HEK293 (cell line): Measurements from ENCODE around the gene MRO.

Source experiments
- GLIS2 ChIP-seq: fragments of 450-650 bp; formaldehyde crosslinking; IDR thresholded peaks from 2 replicates; pipeline ENCODE4 v1.5.1; 2016; ENCODE audit warnings: missing biosample characterization, missing genetic modification characterization
- KLF1 ChIP-seq: fragments of 450-650 bp; formaldehyde crosslinking; IDR thresholded peaks from 2 replicates; pipeline ENCODE4 v1.5.1; 2016; ENCODE audit warnings: missing biosample characterization, missing genetic modification characterization
- ZBTB17 ChIP-seq: fragments of 450-650 bp; formaldehyde crosslinking; IDR thresholded peaks from 2 replicates; pipeline ENCODE4 v1.5.1; 2016; ENCODE audit warnings: missing biosample characterization, missing genetic modification characterization
- ZBTB21 ChIP-seq: fragments of 450-650 bp; formaldehyde crosslinking; IDR thresholded peaks from 2 replicates; pipeline ENCODE4 v1.5.1; 2017; ENCODE audit warnings: missing biosample characterization, missing genetic modification characterization
- ZIC2 ChIP-seq: fragments of 450-650 bp; formaldehyde crosslinking; IDR thresholded peaks from 2 replicates; pipeline ENCODE4 v1.5.1; 2016; ENCODE audit warnings: missing biosample characterization, missing genetic modification characterization
- ZNF155 ChIP-seq: fragments of 450-650 bp; formaldehyde crosslinking; IDR thresholded peaks from 2 replicates; pipeline ENCODE4 v1.5.1; 2016; ENCODE audit warnings: missing biosample characterization, missing genetic modification characterization
- ZNF37A ChIP-seq: fragments of 450-650 bp; IDR thresholded peaks from 2 replicates; pipeline ENCODE4 v1.5.1; 2018; ENCODE audit warnings: missing biosample characterization, missing genetic modification characterization
- ZNF473 ChIP-seq: fragments of 450-650 bp; formaldehyde crosslinking; IDR thresholded peaks from 2 replicates; pipeline ENCODE4 v1.5.1; 2017; ENCODE audit warnings: missing biosample characterization, missing genetic modification characterization
- ZNF544 ChIP-seq: fragments of 450-650 bp; formaldehyde crosslinking; IDR thresholded peaks from 2 replicates; pipeline ENCODE4 v1.5.0; 2017; ENCODE audit warnings: missing biosample characterization, missing genetic modification characterization
- ZNF571 ChIP-seq: fragments of 450-650 bp; formaldehyde crosslinking; IDR thresholded peaks from 2 replicates; pipeline ENCODE4 v1.5.0; 2017; ENCODE audit warnings: missing biosample characterization, missing genetic modification characterization
- ZNF670 ChIP-seq: fragments of 450-650 bp; formaldehyde crosslinking; IDR thresholded peaks from 2 replicates; pipeline ENCODE4 v1.5.1; 2016; ENCODE audit warnings: missing biosample characterization, missing genetic modification characterization, low read depth
- ZNF747 ChIP-seq: fragments of 450-650 bp; formaldehyde crosslinking; IDR thresholded peaks from 2 replicates; pipeline ENCODE4 v1.5.1; 2016; ENCODE audit warnings: missing biosample characterization, missing genetic modification characterization
- ZNF776 ChIP-seq: fragments of 450-650 bp; formaldehyde crosslinking; IDR thresholded peaks from 2 replicates; pipeline ENCODE4 v1.5.0; 2017; ENCODE audit warnings: missing biosample characterization, missing genetic modification characterization, borderline replicate concordance
- ZNF792 ChIP-seq: fragments of 450-650 bp; formaldehyde crosslinking; IDR thresholded peaks from 2 replicates; pipeline ENCODE4 v1.5.1; 2016; ENCODE audit warnings: missing biosample characterization, missing genetic modification characterization
- ZNF837 ChIP-seq: fragments of 450-650 bp; formaldehyde crosslinking; IDR thresholded peaks from 2 replicates; pipeline ENCODE4 v1.5.1; 2016; ENCODE audit warnings: missing biosample characterization, missing genetic modification characterization
- TF ChIP-seq, protein P1 (sequence below): fragments of 450-650 bp; formaldehyde crosslinking; conservative IDR thresholded peaks from 2 replicates; pipeline ENCODE4 v1.5.1; 2016; ENCODE audit warnings: low read depth, missing biosample characterization, missing genetic modification characterization
- TF ChIP-seq, protein P2 (sequence below): fragments of 450-650 bp; formaldehyde crosslinking; IDR thresholded peaks from 2 replicates; pipeline ENCODE4 v1.5.1; 2016; ENCODE audit warnings: missing biosample characterization, missing genetic modification characterization, borderline replicate concordance
- TF ChIP-seq, protein P3 (sequence below): fragments of 450-650 bp; formaldehyde crosslinking; IDR thresholded peaks from 2 replicates; pipeline ENCODE4 v1.5.1; 2016; ENCODE audit warnings: missing biosample characterization, missing genetic modification characterization
- TF ChIP-seq, protein P4 (sequence below): fragments of 450-650 bp; formaldehyde crosslinking; IDR thresholded peaks from 2 replicates; pipeline ENCODE4 v1.5.1; 2016; ENCODE audit warnings: missing biosample characterization, missing genetic modification characterization, borderline replicate concordance

The MRO gene

DNA sequence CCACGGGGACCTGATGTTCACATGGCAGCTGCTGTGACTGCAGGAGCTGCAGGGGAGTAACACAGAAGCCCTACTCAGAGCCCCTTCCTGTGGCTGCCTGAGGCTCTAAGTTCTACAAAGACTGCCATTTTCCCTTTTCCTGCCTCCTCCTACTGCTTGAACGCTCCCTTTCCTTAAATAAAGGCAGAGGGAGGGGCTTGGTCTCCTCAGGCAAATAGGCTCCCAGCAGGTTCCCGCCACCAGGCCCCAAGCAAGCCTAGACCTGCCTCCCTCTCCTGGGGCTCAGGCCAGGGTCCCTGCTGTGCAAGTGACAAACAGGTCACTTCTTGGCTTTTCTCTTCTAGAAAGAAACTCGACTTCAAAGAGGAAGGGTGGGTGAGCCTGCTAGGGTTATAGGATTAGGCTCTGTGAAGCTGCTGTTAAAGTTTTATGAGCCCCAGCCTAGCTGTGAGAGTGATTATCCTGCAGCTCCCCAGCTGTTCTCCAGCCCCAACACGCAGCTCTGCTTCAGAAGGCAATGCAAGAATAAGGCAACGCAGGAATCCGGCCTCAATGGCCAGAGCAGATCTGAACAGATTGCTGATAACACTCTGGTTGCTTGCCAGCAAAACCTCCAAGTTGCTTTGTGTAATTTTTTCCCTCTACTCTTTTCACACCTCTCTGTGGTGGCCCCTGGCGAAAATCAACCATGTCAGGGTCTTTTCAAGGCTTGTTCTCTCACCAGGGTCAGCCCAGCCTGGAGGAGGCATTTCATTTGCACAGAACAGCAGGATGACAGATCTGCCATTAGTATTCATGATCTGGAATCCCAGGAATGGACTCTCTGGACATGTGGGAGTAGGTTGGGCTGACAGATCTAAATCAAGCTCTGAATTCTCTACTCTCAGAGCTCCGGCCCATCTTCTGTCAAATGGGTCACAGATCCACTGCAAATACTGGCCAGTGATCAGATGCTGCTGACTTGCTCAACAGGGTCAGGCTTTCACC lies 71.3 kb downstream of the MRO start (continued):
- TF ChIP-seq, protein P1, sequence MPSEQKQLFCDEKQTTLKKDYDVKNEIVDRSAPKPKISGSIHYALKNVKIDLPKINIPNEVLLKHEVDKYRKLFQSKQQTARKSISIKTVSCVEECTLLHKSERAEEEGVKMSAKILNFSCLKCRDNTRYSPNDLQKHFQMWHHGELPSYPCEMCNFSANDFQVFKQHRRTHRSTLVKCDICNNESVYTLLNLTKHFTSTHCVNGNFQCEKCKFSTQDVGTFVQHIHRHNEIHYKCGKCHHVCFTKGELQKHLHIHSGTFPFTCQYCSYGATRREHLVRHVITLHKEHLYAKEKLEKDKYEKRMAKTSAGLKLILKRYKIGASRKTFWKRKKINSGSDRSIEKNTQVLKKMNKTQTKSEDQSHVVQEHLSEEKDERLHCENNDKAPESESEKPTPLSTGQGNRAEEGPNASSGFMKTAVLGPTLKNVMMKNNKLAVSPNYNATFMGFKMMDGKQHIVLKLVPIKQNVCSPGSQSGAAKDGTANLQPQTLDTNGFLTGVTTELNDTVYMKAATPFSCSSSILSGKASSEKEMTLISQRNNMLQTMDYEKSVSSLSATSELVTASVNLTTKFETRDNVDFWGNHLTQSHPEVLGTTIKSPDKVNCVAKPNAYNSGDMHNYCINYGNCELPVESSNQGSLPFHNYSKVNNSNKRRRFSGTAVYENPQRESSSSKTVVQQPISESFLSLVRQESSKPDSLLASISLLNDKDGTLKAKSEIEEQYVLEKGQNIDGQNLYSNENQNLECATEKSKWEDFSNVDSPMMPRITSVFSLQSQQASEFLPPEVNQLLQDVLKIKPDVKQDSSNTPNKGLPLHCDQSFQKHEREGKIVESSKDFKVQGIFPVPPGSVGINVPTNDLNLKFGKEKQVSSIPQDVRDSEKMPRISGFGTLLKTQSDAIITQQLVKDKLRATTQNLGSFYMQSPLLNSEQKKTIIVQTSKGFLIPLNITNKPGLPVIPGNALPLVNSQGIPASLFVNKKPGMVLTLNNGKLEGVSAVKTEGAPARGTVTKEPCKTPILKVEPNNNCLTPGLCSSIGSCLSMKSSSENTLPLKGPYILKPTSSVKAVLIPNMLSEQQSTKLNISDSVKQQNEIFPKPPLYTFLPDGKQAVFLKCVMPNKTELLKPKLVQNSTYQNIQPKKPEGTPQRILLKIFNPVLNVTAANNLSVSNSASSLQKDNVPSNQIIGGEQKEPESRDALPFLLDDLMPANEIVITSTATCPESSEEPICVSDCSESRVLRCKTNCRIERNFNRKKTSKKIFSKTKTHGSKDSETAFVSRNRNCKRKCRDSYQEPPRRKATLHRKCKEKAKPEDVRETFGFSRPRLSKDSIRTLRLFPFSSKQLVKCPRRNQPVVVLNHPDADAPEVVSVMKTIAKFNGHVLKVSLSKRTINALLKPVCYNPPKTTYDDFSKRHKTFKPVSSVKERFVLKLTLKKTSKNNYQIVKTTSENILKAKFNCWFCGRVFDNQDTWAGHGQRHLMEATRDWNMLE (tag by site-specific recombination) = no peak
- no peak for TF ChIP-seq ZNF155
- peak; percentile 56 for TF ChIP-seq GLIS2 (tag by site-specific recombination)
- no peak for TF ChIP-seq ZNF837 (tag by site-specific recombination)
- TF ChIP-seq, protein P2, sequence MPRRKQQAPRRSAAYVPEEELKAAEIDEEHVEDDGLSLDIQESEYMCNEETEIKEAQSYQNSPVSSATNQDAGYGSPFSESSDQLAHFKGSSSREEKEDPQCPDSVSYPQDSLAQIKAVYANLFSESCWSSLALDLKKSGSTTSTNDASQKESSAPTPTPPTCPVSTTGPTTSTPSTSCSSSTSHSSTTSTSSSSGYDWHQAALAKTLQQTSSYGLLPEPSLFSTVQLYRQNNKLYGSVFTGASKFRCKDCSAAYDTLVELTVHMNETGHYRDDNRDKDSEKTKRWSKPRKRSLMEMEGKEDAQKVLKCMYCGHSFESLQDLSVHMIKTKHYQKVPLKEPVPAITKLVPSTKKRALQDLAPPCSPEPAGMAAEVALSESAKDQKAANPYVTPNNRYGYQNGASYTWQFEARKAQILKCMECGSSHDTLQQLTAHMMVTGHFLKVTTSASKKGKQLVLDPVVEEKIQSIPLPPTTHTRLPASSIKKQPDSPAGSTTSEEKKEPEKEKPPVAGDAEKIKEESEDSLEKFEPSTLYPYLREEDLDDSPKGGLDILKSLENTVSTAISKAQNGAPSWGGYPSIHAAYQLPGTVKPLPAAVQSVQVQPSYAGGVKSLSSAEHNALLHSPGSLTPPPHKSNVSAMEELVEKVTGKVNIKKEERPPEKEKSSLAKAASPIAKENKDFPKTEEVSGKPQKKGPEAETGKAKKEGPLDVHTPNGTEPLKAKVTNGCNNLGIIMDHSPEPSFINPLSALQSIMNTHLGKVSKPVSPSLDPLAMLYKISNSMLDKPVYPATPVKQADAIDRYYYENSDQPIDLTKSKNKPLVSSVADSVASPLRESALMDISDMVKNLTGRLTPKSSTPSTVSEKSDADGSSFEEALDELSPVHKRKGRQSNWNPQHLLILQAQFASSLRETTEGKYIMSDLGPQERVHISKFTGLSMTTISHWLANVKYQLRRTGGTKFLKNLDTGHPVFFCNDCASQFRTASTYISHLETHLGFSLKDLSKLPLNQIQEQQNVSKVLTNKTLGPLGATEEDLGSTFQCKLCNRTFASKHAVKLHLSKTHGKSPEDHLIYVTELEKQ (tag by site-specific recombination) = peak; percentile 63; the same call in 1 of the 2 replicates
- no peak for TF ChIP-seq ZNF776
- no peak for TF ChIP-seq ZNF37A (tag by site-specific recombination)
- TF ChIP-seq, protein P3, sequence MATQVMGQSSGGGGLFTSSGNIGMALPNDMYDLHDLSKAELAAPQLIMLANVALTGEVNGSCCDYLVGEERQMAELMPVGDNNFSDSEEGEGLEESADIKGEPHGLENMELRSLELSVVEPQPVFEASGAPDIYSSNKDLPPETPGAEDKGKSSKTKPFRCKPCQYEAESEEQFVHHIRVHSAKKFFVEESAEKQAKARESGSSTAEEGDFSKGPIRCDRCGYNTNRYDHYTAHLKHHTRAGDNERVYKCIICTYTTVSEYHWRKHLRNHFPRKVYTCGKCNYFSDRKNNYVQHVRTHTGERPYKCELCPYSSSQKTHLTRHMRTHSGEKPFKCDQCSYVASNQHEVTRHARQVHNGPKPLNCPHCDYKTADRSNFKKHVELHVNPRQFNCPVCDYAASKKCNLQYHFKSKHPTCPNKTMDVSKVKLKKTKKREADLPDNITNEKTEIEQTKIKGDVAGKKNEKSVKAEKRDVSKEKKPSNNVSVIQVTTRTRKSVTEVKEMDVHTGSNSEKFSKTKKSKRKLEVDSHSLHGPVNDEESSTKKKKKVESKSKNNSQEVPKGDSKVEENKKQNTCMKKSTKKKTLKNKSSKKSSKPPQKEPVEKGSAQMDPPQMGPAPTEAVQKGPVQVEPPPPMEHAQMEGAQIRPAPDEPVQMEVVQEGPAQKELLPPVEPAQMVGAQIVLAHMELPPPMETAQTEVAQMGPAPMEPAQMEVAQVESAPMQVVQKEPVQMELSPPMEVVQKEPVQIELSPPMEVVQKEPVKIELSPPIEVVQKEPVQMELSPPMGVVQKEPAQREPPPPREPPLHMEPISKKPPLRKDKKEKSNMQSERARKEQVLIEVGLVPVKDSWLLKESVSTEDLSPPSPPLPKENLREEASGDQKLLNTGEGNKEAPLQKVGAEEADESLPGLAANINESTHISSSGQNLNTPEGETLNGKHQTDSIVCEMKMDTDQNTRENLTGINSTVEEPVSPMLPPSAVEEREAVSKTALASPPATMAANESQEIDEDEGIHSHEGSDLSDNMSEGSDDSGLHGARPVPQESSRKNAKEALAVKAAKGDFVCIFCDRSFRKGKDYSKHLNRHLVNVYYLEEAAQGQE = no peak
- peak; percentile 78 for TF ChIP-seq KLF1 (tag by site-specific recombination)
- peak; percentile 69 for TF ChIP-seq ZBTB21 (tag by site-specific recombination)
- TF ChIP-seq ZNF571 (tag by site-specific recombination) = no peak
- peak; percentile 64 for TF ChIP-seq ZBTB17
- no peak for TF ChIP-seq ZNF473 (tag by site-specific recombination)
- peak; percentile 100 for TF ChIP-seq ZIC2 (tag by site-specific recombination)
- no peak for TF ChIP-seq ZNF544 (tag by site-specific recombination)
- TF ChIP-seq ZNF670 (tag by site-specific recombination) = no peak
- no peak for TF ChIP-seq ZNF747 (tag by site-specific recombination)
- TF ChIP-seq, protein P4, sequence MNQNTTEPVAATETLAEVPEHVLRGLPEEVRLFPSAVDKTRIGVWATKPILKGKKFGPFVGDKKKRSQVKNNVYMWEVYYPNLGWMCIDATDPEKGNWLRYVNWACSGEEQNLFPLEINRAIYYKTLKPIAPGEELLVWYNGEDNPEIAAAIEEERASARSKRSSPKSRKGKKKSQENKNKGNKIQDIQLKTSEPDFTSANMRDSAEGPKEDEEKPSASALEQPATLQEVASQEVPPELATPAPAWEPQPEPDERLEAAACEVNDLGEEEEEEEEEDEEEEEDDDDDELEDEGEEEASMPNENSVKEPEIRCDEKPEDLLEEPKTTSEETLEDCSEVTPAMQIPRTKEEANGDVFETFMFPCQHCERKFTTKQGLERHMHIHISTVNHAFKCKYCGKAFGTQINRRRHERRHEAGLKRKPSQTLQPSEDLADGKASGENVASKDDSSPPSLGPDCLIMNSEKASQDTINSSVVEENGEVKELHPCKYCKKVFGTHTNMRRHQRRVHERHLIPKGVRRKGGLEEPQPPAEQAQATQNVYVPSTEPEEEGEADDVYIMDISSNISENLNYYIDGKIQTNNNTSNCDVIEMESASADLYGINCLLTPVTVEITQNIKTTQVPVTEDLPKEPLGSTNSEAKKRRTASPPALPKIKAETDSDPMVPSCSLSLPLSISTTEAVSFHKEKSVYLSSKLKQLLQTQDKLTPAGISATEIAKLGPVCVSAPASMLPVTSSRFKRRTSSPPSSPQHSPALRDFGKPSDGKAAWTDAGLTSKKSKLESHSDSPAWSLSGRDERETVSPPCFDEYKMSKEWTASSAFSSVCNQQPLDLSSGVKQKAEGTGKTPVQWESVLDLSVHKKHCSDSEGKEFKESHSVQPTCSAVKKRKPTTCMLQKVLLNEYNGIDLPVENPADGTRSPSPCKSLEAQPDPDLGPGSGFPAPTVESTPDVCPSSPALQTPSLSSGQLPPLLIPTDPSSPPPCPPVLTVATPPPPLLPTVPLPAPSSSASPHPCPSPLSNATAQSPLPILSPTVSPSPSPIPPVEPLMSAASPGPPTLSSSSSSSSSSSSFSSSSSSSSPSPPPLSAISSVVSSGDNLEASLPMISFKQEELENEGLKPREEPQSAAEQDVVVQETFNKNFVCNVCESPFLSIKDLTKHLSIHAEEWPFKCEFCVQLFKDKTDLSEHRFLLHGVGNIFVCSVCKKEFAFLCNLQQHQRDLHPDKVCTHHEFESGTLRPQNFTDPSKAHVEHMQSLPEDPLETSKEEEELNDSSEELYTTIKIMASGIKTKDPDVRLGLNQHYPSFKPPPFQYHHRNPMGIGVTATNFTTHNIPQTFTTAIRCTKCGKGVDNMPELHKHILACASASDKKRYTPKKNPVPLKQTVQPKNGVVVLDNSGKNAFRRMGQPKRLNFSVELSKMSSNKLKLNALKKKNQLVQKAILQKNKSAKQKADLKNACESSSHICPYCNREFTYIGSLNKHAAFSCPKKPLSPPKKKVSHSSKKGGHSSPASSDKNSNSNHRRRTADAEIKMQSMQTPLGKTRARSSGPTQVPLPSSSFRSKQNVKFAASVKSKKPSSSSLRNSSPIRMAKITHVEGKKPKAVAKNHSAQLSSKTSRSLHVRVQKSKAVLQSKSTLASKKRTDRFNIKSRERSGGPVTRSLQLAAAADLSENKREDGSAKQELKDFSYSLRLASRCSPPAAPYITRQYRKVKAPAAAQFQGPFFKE = no peak
- no peak for TF ChIP-seq ZNF792 (tag by site-specific recombination)
